Esophagus squamous epithelium (tissue), 5 donors: ENCODE measurements around the gene TRAF2. TPM values are rescaled to one million over a fixed set of nuclear protein-coding genes. Genes with fewer than 3 reads are reported as not detected.

ENCODE experiments used
- DNase-seq: peaks from one replicate; lab custom pipeline; 2025; lab: John Stamatoyannopoulos, UW
- H3K27ac ChIP-seq, 4 donors: fragments of 200-600 bp; sonication (generic); one replicate each; pipeline ENCODE4 v1.5.1; 2016 to 2019; ENCODE audit warnings: mild to moderate bottlenecking in 1 of 4
- H3K27me3 ChIP-seq, 4 donors: fragments of 200-600 bp; sonication (generic); 1 replicate in 3 of 4; 2 replicates in 1 of 4; pipeline versions ENCODE4 v1.5.1 to v1.6.0; 2017 to 2021; ENCODE audit warnings: antibody characterized with exemption in 1 of 4
- H3K36me3 ChIP-seq, 3 donors: fragments of 200-600 bp; sonication (generic); one replicate each; pipeline ENCODE4 v1.5.1; 2016 to 2019
- H3K4me1 ChIP-seq, 3 donors: fragments of 200-600 bp; sonication (generic); one replicate each; pipeline ENCODE4 v1.5.1; 2017 to 2019
- H3K4me3 ChIP-seq, 4 donors: fragments of 200-600 bp; sonication (generic); 1 replicate in 3 of 4; 2 replicates in 1 of 4; pipeline ENCODE4 v1.5.1; 2016 to 2019; ENCODE audit warnings: mild to moderate bottlenecking in 2 of 4, moderate library complexity in 1 of 4
- H3K9me3 ChIP-seq, 3 donors: fragments of 200-600 bp; sonication (generic); one replicate each; pipeline ENCODE4 v1.5.1; 2016 to 2019
- CTCF ChIP-seq, 6 experiments: fragments of 450-650 bp in 4 of 6; fragments of 200-600 bp in 2 of 6; sonication (generic) in 2 of 6; IDR thresholded peaks; one replicate each; pipeline ENCODE4 v1.5.1; 2016 to 2019; ENCODE audit warnings: antibody characterized with exemption in 6 of 6, mild to moderate bottlenecking in 4 of 6, moderate library complexity in 4 of 6
- POLR2A ChIP-seq, 4 donors: fragments of 450-650 bp; IDR thresholded peaks; one replicate each; pipeline ENCODE4 v1.6.1; 2017; ENCODE audit warnings: antibody characterized with exemption in 4 of 4, mild to moderate bottlenecking in 4 of 4, moderate library complexity in 3 of 4
- WGBS, 2 donors: methylation state at CpG; one replicate each; pipeline ENCODE4 v1.1.5; 2018; 5-methylcytosine and 5-hydroxymethylcytosine counted together
- intact Hi-C: fragments of 100-400 bp; cut with DNase I; formaldehyde crosslinking; loops from one replicate; pipeline ENCODE4 v1.15.0; 2022
- total RNA-seq, 4 donors: library from RNA; depleted of rRNA; stranded (reverse); fragments of >200 nt; gene quantifications; one replicate each; pipeline ENCODE4 v1.1.0, GENCODE V29; 2016
- donor health status: DM: yes; HTN: yes; CAD: no.

Gene TRAF2
- total RNA-seq, 4 donors from 2014 or later, result 8.0 to 20.9 (median 13.2) TPM

- Histone ChIP-seq H3K27me3 (no peaks in the 10 kb centered on the region), H3K27ac (no peak overlapping the region), H3K4me3 (no peak overlapping the region), H3K4me1 (peaks cover 15 to 28% (median 15%) of the 10 kb centered on the region in 3 donors), H3K9me3 (no peaks in the 10 kb centered on the region), H3K36me3 (peaks cover 0 to 28% (median 0%) of the 10 kb centered on the region in 3 donors)
- TF ChIP-seq POLR2A (IDR thresholded peaks at IDR 0.05), result no peak
- TF ChIP-seq CTCF (IDR thresholded peaks at IDR 0.05), result no peak
- DNase-seq, result no peak
- intact Hi-C loops, result no loop called here
- 92 to 93% methylated on average over 37 to 41 of the region's 42 CpGs for WGBS, 2 donors
Observed at GRCh38 chr9:136889858-136890257, 3.5 kb downstream of the TRAF2 start.

GRCh38 chr9:136890661-136891060 lies 4.3 kb downstream of the TRAF2 start:
- H3K9me3 ChIP-seq, result no peaks in the 10 kb centered on the region
- DNase-seq, result no peak
- H3K4me1 ChIP-seq, result peaks cover 10 to 20% (median 14%) of the 10 kb centered on the region in 3 donors
- H3K27me3 ChIP-seq, result no peaks in the 10 kb centered on the region
- H3K27ac ChIP-seq, result no peak overlapping the region
- no peak for TF ChIP-seq CTCF (IDR thresholded peaks at IDR 0.05)
- no peak for TF ChIP-seq POLR2A (IDR thresholded peaks at IDR 0.05)
- H3K4me3 ChIP-seq, result no peak overlapping the region
- intact Hi-C loops, result no loop called here
- peaks cover 0 to 36% (median 0%) of the 10 kb centered on the region in 3 donors for H3K36me3 ChIP-seq
- 62 to 92% methylated on average over 3 to 13 of the region's 13 CpGs for WGBS, 2 donors

- intact Hi-C loops, result no loop called here
- no peak overlapping the region for H3K4me3 ChIP-seq
- H3K9me3 ChIP-seq, result no peaks in the 10 kb centered on the region
- TF ChIP-seq POLR2A (IDR thresholded peaks at IDR 0.05), result no peak
- peaks cover 12 to 29% (median 12%) of the 10 kb centered on the region in 3 donors for H3K4me1 ChIP-seq
- no peaks in the 10 kb centered on the region for H3K27me3 ChIP-seq
- peaks cover 0 to 61% (median 9%) of the 10 kb centered on the region in 3 donors for H3K36me3 ChIP-seq
- no peak for DNase-seq
- 65% methylated on average over 7 of the region's 11 CpGs; no CpG with 5 or more reads in 1 of the 2 donors for WGBS, 2 donors
- H3K27ac ChIP-seq, result no peak overlapping the region
Observed at GRCh38 chr9:136896027-136896426, 9.7 kb downstream of the TRAF2 start.

GRCh38 chr9:136898483-136899100 lies 12.3 kb downstream of the TRAF2 start:
- no peak for DNase-seq
- Histone ChIP-seq H3K4me3 (no peak overlapping the region), H3K27ac (peak overlapping the region in 2 of 4 donors; percentile 90 to 93), H3K4me1 (peaks cover 33 to 54% (median 37%) of the 10 kb centered on the region in 3 donors), H3K36me3 (peaks cover 0 to 56% (median 9%) of the 10 kb centered on the region in 3 donors), H3K27me3 (no peaks in the 10 kb centered on the region), H3K9me3 (no peaks in the 10 kb centered on the region)
- TF ChIP-seq CTCF (IDR thresholded peaks at IDR 0.05), result no peak
- TF ChIP-seq POLR2A (IDR thresholded peaks at IDR 0.05), result no peak
- intact Hi-C loops, result no loop called here
- 88 to 92% methylated on average over 10 of the region's 21 CpGs for WGBS, 2 donors

- 37 to 43% methylated on average over 7 to 9 of the region's 9 CpGs for WGBS, 2 donors
- Histone ChIP-seq H3K4me1 (peaks cover 33 to 60% (median 37%) of the 10 kb centered on the region in 3 donors), H3K9me3 (no peaks in the 10 kb centered on the region), H3K27ac (peak overlapping the region; percentile 8 to 93 (median 90)), H3K27me3 (no peaks in the 10 kb centered on the region), H3K4me3 (no peak overlapping the region), H3K36me3 (peaks cover 0 to 58% (median 9%) of the 10 kb centered on the region in 3 donors)
- intact Hi-C loops, result no loop called here
- no peak for DNase-seq
- TF ChIP-seq CTCF (IDR thresholded peaks at IDR 0.05) (peak in 1 of 6 experiments; percentile 11), POLR2A (IDR thresholded peaks at IDR 0.05) (no peak)
Observed at GRCh38 chr9:136899196-136899595, 12.9 kb downstream of the TRAF2 start.
